Esophagus muscularis mucosa (tissue), 3 donors: ENCODE measurements around the gene SIX3.

Experiments used
- POLR2A ChIP-seq: fragments of 450-650 bp; IDR thresholded peaks from one replicate; pipeline ENCODE4 v1.6.1; 2017; ENCODE audit warnings: antibody characterized with exemption, moderate library complexity, mild to moderate bottlenecking, low read depth
- POLR2AphosphoS5 ChIP-seq, 2 donors: sonication (generic); formaldehyde crosslinking; IDR thresholded peaks; one replicate each; pipeline ENCODE4 v1.6.1; 2017; ENCODE audit warnings: antibody characterized with exemption in 2 of 2
- TF ChIP-seq, protein P1 (sequence below), 3 experiments: fragments of 200-600 bp in 2 of 3; fragments of 450-650 bp in 1 of 3; sonication (generic) in 2 of 3; IDR thresholded peaks; one replicate each; pipeline ENCODE4 v1.5.1; 2017 to 2019; ENCODE audit warnings: antibody characterized with exemption in 3 of 3, mild to moderate bottlenecking in 2 of 3, moderate library complexity in 1 of 3

DNA sequence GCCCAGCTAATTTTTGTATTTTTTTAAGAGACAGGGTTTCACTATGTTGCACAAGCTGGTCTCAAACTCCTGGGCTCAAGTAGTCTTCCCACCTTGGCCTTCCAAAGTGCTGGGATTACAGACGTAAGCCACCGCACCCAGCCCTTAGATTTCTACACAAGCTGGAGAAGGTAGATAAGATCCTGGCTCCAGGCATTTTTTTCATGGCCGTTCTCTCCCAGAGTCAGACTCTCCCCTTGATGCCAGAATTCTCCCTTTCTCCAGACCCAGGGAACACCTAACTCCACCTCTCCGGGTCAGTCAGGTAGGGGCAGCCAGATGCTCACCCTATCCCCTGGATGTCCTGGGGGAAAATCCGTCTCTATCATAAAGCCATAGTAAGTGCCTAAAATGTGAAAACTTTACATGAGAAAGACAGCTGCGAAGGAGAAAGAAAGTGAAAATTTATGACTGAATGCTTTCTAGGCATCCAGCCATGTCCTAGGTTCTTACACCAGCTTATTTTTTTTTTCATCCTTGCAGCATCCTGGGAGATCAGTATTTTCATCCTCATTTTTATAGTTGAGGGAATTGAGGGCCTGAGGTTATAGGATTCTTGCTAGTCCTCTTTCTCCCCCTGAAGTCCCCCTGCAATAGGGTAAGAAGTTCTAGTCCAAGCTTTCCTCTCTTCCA is 16.3 kb downstream of the SIX3 start:
- TF ChIP-seq, protein P1, sequence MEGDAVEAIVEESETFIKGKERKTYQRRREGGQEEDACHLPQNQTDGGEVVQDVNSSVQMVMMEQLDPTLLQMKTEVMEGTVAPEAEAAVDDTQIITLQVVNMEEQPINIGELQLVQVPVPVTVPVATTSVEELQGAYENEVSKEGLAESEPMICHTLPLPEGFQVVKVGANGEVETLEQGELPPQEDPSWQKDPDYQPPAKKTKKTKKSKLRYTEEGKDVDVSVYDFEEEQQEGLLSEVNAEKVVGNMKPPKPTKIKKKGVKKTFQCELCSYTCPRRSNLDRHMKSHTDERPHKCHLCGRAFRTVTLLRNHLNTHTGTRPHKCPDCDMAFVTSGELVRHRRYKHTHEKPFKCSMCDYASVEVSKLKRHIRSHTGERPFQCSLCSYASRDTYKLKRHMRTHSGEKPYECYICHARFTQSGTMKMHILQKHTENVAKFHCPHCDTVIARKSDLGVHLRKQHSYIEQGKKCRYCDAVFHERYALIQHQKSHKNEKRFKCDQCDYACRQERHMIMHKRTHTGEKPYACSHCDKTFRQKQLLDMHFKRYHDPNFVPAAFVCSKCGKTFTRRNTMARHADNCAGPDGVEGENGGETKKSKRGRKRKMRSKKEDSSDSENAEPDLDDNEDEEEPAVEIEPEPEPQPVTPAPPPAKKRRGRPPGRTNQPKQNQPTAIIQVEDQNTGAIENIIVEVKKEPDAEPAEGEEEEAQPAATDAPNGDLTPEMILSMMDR (IDR thresholded peaks at IDR 0.05): no peak
- TF ChIP-seq POLR2AphosphoS5 (IDR thresholded peaks at IDR 0.05): no peak
- no peak for TF ChIP-seq POLR2A
